Prostate gland (tissue), 2 donors: Measurements from ENCODE around the gene SNX32. TPM values are rescaled to one million over a fixed set of nuclear protein-coding genes. Genes with fewer than 3 reads are reported as not detected.

Experiments
- DNase-seq: peaks from one replicate; pipeline ENCODE4 v3.0.0-alpha.2; 2019; ENCODE audit warnings: low spot score
- H3K27ac ChIP-seq, 2 donors: fragments of 200-600 bp; sonication (generic); 2 replicates each; pipeline ENCODE4 v1.5.1; 2017 to 2019
- H3K27me3 ChIP-seq: fragments of 200-600 bp; sonication (generic); replicated peaks from 2 replicates; pipeline ENCODE4 v1.5.1; 2019; ENCODE audit not compliant: insufficient read depth
- H3K36me3 ChIP-seq, 2 donors: fragments of 200-600 bp; sonication (generic); 1 replicate in 1 of 2; 2 replicates in 1 of 2; pipeline versions ENCODE4 v1.5.1 to v1.8.1; 2017 to 2019
- H3K4me1 ChIP-seq: fragments of 200-600 bp; sonication (generic); replicated peaks from 2 replicates; pipeline ENCODE4 v1.5.1; 2019
- H3K4me3 ChIP-seq, 2 donors: fragments of 200-600 bp; sonication (generic); 2 replicates each; pipeline ENCODE4 v1.5.1; 2017 to 2019
- H3K9me3 ChIP-seq: fragments of 200-600 bp; sonication (generic); 2 replicates; pipeline ENCODE4 v1.5.1; 2017
- POLR2A ChIP-seq: fragments of 450-650 bp; IDR thresholded peaks from one replicate; pipeline ENCODE4 v1.6.1; 2016; ENCODE audit warnings: antibody characterized with exemption, mild to moderate bottlenecking
- POLR2AphosphoS5 ChIP-seq: sonication (generic); formaldehyde crosslinking; IDR thresholded peaks from one replicate; pipeline ENCODE4 v1.6.1; 2017; ENCODE audit warnings: antibody characterized with exemption
- WGBS: methylation state at CpG from one replicate; pipeline ENCODE4 v1.1.5; 2018; 5-methylcytosine and 5-hydroxymethylcytosine counted together
- intact Hi-C: fragments of 100-400 bp; cut with DNase I; formaldehyde crosslinking; loops from one replicate; pipeline ENCODE4 v1.14.2; 2022
- total RNA-seq, 2 donors: library from RNA; depleted of rRNA; stranded (reverse); fragments of >200 nt; gene quantifications; one replicate each; pipeline ENCODE4 v1.1.0, GENCODE V29; 2016
- TF ChIP-seq, protein P1 (sequence below), 4 experiments: fragments of 200-600 bp in 2 of 4; fragments of 450-650 bp in 2 of 4; sonication (generic) in 2 of 4; IDR thresholded peaks; 1 replicate in 3 of 4; 2 replicates in 1 of 4; pipeline ENCODE4 v1.5.1; 2016 to 2019; ENCODE audit warnings: antibody characterized with exemption in 4 of 4, mild to moderate bottlenecking in 2 of 4, moderate library complexity in 2 of 4

Gene SNX32
- total RNA-seq, 2 donors from 2014 or later: 0.91 TPM; not detected in 1

DNA sequence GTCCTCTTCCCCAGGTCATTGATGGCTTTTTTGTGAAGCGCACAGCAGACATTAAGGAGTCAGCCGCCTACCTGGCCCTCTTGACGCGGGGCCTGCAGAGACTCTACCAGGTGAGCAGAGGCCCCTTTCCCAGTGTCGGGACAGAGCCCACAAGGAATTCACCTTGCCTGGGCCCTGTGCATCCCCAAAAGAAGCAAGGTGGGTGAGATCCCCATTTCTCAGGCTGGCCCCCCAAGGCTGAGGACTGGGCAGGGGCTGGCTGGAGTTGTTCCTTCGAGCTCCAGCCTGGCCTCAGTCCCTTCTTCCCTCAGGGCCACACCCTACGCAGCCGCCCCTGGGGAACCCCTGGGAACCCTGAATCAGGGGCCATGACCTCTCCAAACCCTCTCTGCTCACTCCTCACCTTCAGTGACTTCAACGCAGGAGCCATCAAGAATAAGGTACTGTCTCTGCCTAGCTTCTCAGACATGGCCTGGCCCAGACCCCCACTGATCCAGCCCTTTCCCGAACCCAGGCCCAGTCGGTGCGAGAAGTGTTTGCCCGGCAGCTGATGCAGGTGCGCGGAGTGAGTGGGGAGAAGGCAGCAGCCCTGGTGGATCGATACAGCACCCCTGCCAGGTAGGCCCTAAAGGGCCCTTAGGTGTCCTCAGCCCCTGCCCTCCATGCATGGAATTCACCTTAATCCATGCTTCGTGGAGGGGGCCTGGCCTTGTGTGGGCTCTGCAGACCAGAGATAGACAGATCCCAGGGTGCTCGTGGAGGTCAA is 31.1 kb downstream of the SNX32 start:
- Histone ChIP-seq H3K4me1 (peaks cover 7% of the 10 kb centered on the region), H3K36me3 (peaks cover 12 to 24% of the 10 kb centered on the region in 2 donors), H3K27ac (no peak overlapping the region), H3K9me3 (no peaks in the 10 kb centered on the region), H3K4me3 (no peak overlapping the region), H3K27me3 (no peaks in the 10 kb centered on the region)
- TF ChIP-seq, protein P1, sequence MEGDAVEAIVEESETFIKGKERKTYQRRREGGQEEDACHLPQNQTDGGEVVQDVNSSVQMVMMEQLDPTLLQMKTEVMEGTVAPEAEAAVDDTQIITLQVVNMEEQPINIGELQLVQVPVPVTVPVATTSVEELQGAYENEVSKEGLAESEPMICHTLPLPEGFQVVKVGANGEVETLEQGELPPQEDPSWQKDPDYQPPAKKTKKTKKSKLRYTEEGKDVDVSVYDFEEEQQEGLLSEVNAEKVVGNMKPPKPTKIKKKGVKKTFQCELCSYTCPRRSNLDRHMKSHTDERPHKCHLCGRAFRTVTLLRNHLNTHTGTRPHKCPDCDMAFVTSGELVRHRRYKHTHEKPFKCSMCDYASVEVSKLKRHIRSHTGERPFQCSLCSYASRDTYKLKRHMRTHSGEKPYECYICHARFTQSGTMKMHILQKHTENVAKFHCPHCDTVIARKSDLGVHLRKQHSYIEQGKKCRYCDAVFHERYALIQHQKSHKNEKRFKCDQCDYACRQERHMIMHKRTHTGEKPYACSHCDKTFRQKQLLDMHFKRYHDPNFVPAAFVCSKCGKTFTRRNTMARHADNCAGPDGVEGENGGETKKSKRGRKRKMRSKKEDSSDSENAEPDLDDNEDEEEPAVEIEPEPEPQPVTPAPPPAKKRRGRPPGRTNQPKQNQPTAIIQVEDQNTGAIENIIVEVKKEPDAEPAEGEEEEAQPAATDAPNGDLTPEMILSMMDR (IDR thresholded peaks at IDR 0.05): no peak
- no peak for DNase-seq
- intact Hi-C loops: no loop called here
- 85% methylated on average over 18 of the region's 18 CpGs for WGBS

DNA sequence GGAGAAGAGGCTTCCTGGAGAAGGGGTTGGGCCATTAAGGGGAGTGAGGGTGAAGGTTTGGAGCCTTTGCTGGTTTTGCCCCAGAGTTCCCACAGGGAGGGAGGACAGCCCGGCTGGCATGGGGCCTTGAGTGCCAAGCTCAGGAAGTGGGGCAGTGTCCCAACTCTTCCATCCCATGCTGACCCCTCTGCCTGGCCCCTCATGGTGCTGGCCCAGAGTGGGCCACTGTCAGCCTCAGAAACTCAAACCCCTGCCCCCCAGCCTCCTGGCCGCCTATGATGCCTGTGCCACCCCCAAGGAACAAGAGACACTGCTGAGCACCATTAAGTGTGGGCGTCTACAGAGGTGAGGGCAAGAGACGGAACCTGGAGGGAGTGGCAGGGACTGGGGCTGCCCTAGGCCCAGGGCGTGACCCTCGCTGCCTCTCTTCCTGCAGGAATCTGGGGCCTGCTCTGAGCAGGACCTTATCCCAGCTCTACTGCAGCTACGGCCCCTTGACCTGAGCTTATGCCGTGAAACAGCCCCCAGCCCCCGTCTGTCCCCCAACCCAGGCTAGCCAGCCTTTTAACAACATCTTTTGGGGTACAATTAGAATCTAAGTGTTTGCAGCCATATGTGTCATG is 31.9 kb downstream of the SNX32 start:
- Histone ChIP-seq H3K36me3 (peaks cover 12 to 24% of the 10 kb centered on the region in 2 donors), H3K4me1 (peaks cover 7% of the 10 kb centered on the region), H3K4me3 (no peak overlapping the region), H3K27me3 (no peaks in the 10 kb centered on the region), H3K9me3 (no peaks in the 10 kb centered on the region), H3K27ac (no peak overlapping the region)
- DNase-seq: no peak
- no peak for TF ChIP-seq POLR2A
- TF ChIP-seq, protein P1 (IDR thresholded peaks at IDR 0.05): no peak
- no peak for TF ChIP-seq POLR2AphosphoS5
- intact Hi-C loops: no loop called here
- 81% methylated on average over 9 of the region's 9 CpGs for WGBS

DNA sequence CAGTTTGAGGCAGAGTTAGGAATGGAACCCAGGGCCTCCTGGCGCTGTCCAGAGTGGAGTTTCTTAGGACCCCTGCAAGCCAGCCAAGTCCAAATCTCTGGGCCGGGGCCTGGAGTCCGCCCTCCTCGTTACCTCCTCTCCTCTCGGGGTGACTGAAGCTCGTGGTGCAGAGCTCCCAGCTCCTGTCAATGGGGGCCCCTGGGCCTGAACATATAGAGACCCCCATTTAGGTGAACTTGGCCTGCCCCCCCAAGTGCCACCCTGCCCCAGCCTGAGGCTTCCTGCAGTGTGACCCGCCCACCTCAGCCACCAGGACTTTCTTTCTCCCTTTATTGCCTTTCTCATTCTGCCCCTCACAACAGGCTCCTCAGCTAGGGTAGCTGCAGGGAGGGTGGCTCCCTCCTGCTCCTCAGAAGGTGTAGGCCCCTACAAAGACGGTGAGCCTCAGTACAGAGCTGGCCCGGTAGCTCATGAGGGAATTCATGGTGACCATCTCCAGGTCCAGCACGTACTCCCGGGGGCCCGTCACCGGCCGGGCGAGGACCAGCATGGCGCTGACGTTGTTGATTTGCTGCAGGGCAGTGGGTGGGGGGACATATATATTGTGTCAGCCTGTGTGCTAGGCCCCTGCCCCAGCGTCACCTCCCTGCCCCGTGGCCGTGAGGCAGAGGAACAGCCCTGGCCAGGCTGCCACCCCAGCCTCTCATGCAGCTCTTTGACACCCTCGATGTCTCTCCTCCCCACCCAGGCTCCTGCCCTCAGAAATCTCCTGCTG is 32.9 kb downstream of the SNX32 start:
- peaks cover 12 to 24% of the 10 kb centered on the region in 2 donors for H3K36me3 ChIP-seq
- no peaks in the 10 kb centered on the region for H3K27me3 ChIP-seq
- no peak overlapping the region for H3K27ac ChIP-seq
- intact Hi-C loops: no loop called here
- H3K9me3 ChIP-seq: no peaks in the 10 kb centered on the region
- H3K4me3 ChIP-seq: no peak overlapping the region
- no peaks in the 10 kb centered on the region for H3K4me1 ChIP-seq
- WGBS: 73% methylated on average over 21 of the region's 21 CpGs
- TF ChIP-seq POLR2A (no peak), POLR2AphosphoS5 (no peak)
- TF ChIP-seq, protein P1 (IDR thresholded peaks at IDR 0.05): no peak
- DNase-seq: no peak

DNA sequence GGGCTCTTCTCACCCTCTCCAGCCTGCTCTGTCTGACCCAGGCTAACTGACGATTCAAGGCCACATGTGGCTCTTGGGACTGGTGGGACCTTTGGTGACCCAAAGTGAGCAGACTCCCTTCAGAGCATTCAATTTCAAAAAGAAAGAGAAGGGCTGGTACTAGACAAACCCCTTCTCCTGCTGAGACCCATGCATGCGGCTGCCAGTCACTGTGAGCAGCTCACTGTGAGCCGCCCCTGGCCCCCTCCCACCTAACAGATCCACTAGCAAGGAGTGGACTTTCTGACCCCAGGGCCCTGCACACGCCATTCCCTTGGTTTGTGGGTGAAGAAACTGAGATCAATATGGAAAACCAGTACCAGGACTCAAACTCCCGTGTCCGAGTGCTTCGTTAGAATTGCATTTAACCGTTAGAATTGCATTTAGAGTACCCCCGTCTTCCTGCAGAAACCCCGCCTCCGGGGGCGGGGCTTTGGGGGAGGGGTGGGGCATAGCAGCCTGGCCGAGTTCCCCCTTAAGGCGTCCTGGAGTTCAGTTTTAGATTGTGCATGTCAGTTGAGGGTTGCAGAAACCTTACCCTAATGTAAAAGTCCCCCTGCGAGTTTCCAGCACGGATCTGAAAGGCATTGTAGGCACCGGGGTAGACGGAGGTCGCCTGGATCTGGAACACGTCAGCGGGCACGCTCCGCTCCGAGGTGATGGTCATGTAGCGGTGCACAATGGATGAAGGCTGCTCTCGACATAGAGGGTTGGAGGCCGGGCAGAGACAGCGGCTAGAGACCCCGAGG is 33.7 kb downstream of the SNX32 start:
- TF ChIP-seq POLR2A: no peak
- TF ChIP-seq POLR2AphosphoS5: no peak
- TF ChIP-seq, protein P1 (IDR thresholded peaks at IDR 0.05): no peak
- intact Hi-C loops: no loop called here
- 60% methylated on average over 28 of the region's 29 CpGs for WGBS
- Histone ChIP-seq H3K36me3 (peaks cover 12 to 21% of the 10 kb centered on the region in 2 donors), H3K27ac (no peak overlapping the region), H3K4me1 (no peaks in the 10 kb centered on the region), H3K4me3 (no peak overlapping the region), H3K9me3 (no peaks in the 10 kb centered on the region), H3K27me3 (no peaks in the 10 kb centered on the region)
- DNase-seq: no peak
